Measurements from ENCODE around the gene PCNX1.

The PCNX1 gene

DNA sequence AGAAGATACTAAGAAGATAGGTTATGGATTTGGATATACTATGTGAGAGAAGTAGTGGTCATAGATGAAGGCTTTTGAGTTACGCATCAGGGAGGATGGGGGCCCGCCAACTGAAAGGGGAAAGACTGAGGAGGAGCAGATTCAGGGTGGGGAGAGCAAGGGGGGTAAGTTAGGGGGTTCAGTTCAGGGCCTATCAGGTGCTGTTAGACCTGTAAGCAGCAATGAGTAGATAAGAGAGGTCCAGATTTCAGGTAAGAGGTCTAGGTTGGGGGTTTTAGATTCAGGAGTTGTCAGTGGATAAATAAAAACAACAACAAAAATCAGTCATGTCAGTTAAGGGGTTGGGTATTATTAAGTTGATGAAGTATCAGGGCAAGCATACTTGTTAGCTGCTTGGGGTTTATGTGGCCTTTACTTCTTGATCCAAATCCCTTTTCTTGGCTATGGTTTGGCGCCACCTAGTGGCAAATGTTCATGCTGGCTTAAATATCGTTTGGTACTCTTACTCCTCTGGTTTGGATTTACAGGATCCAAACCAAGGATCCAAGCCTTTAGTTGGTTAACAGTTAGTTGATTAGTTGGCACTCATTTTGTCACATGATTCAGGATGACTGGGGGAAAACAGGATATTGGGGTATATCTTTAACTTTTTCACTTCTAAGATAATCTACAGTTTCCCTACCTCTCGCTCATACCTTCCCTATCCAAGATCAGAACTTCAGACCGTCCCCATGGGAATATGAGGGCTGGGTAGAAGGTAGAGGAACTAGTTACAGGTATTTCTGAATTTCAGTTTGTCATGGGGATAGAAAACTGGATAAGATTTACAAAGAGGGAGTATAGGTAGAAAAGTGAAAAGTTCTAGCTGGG is 65.1 kb downstream of the PCNX1 start:
- no peak for DNase-seq (ENCODE audit: low spot score)
- Histone ChIP-seq H3K4me3 (ENCODE audit: severe bottlenecking) (no peak overlapping the region), H3K36me3 (ENCODE audit: low read depth) (peaks cover 47% of the 10 kb centered on the region), H3K27ac (ENCODE audit: poor library complexity, severe bottlenecking) (no peak overlapping the region), H3K27me3 (ENCODE audit: insufficient read depth, poor library complexity, severe bottlenecking) (no peaks in the 10 kb centered on the region), H3K4me1 (ENCODE audit: insufficient read depth, poor library complexity, severe bottlenecking) (no peaks in the 10 kb centered on the region), H3K9me3 (ENCODE audit: severe bottlenecking) (no peaks in the 10 kb centered on the region)
- ATAC-seq (ENCODE audit: low read depth), result peak; percentile 88
- TF ChIP-seq, protein P1, sequence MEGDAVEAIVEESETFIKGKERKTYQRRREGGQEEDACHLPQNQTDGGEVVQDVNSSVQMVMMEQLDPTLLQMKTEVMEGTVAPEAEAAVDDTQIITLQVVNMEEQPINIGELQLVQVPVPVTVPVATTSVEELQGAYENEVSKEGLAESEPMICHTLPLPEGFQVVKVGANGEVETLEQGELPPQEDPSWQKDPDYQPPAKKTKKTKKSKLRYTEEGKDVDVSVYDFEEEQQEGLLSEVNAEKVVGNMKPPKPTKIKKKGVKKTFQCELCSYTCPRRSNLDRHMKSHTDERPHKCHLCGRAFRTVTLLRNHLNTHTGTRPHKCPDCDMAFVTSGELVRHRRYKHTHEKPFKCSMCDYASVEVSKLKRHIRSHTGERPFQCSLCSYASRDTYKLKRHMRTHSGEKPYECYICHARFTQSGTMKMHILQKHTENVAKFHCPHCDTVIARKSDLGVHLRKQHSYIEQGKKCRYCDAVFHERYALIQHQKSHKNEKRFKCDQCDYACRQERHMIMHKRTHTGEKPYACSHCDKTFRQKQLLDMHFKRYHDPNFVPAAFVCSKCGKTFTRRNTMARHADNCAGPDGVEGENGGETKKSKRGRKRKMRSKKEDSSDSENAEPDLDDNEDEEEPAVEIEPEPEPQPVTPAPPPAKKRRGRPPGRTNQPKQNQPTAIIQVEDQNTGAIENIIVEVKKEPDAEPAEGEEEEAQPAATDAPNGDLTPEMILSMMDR (IDR thresholded peaks at IDR 0.05; ENCODE audit: poor library complexity, severe bottlenecking), result peak; percentile 99

DNA sequence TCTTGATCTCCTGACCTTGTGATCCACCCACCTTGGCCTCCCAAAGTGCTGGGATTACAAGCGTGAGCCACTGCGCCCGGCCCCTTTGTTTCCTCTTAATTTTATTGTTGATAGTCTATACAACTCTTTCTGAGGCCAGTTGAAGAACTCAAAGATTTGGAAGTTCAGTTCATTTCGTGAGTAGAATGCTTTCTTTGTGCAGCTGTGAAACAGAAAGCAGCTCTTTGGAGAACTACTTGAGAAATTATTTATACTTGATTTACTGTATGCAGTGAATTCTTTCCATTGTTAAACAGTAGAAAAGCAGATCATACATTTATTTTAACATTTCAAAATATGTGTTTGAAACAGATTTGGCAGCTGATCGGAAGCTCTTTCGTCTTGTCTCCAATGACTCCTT is 69.3 kb downstream of the PCNX1 start:
- Histone ChIP-seq H3K9me3 (ENCODE audit: severe bottlenecking) (no peaks in the 10 kb centered on the region), H3K27me3 (ENCODE audit: insufficient read depth, poor library complexity, severe bottlenecking) (no peaks in the 10 kb centered on the region), H3K4me3 (ENCODE audit: severe bottlenecking) (no peak overlapping the region), H3K36me3 (ENCODE audit: low read depth) (peaks cover 60% of the 10 kb centered on the region), H3K4me1 (ENCODE audit: insufficient read depth, poor library complexity, severe bottlenecking) (peaks cover 7% of the 10 kb centered on the region), H3K27ac (ENCODE audit: poor library complexity, severe bottlenecking) (no peak overlapping the region)
- ATAC-seq (ENCODE audit: low read depth) (no peak), DNase-seq (ENCODE audit: low spot score) (no peak)
- TF ChIP-seq, protein P1 (IDR thresholded peaks at IDR 0.05; ENCODE audit: poor library complexity, severe bottlenecking), result no peak

DNA sequence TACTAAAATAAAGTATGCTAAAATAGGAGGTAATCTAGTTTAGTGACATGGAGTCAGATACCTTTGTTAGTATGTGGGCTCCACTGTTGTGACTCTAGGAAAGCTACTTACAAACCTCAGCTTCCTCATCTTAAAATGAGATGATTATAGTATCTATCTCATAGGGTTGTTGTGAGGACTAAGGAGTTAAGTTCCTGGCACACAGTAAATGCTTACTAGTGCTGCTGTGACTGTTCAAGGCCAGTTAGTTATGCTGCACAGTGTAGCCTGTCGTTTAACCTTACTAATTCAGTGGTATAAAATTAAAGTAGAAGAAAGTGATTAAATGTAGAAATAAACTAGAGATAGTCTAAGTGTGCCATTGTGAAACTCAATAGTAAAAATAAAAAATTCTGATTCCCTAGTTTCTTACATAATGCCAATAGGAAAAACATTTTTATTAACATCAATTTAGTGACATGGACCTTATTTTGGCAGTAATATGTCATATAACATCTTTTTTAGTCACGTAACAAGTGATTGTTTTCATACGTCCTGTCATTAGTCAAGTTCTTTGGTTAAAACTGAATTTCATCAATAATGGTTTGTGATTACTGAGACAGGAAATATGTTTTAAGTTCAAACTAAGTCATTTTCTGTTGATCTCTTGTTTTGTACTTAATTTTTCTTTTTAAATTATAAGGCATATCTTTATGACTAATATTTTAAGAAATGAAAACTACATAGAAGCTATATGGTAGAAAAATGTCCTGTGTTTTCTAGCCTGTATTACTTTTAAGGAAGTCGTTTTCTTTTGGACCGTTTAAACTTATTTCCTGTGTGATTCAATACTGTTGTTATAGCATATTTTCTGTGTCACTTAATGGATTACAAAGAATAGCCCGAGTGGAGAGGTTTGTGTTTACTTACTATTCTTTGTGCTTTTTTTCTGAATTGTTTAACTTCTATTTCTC is 74.0 kb downstream of the PCNX1 start:
- Histone ChIP-seq H3K4me3 (ENCODE audit: severe bottlenecking) (no peak overlapping the region), H3K9me3 (ENCODE audit: severe bottlenecking) (no peaks in the 10 kb centered on the region), H3K27ac (ENCODE audit: poor library complexity, severe bottlenecking) (peak overlapping the region; percentile 1), H3K27me3 (ENCODE audit: insufficient read depth, poor library complexity, severe bottlenecking) (no peaks in the 10 kb centered on the region), H3K4me1 (ENCODE audit: insufficient read depth, poor library complexity, severe bottlenecking) (peaks cover 10% of the 10 kb centered on the region), H3K36me3 (ENCODE audit: low read depth) (peaks cover 48% of the 10 kb centered on the region)
- TF ChIP-seq, protein P1 (IDR thresholded peaks at IDR 0.05; ENCODE audit: poor library complexity, severe bottlenecking), result no peak
- ATAC-seq (ENCODE audit: low read depth) (0 out of 3 replicates have a peak, but pooled peaks have one; percentile 19), DNase-seq (ENCODE audit: low spot score) (no peak)

DNA sequence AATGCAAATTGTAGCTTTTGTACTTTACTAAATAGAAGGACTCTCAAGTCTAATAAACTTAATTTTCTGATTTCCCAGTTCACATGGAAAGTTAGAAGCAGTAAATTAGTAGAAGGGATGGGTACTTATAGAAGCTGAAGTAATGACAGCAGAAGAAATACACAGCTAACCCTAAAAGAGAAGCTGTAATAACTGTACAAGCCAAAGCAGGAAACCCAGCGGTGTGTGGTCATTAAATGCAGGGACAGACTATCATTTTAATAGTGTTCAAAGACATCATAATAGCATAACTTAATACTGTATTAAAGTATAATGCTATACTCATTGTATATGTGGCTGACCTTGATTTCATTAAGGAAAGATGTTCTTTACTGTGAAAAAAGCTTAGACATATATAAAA is 74.9 kb downstream of the PCNX1 start:
- H3K27ac ChIP-seq (ENCODE audit: poor library complexity, severe bottlenecking), result no peak overlapping the region
- TF ChIP-seq, protein P1 (IDR thresholded peaks at IDR 0.05; ENCODE audit: poor library complexity, severe bottlenecking), result no peak
- no peak for DNase-seq (ENCODE audit: low spot score)
- ATAC-seq (ENCODE audit: low read depth), result no peak
- H3K9me3 ChIP-seq (ENCODE audit: severe bottlenecking), result no peaks in the 10 kb centered on the region
- peaks cover 44% of the 10 kb centered on the region for H3K36me3 ChIP-seq (ENCODE audit: low read depth)
- peaks cover 14% of the 10 kb centered on the region for H3K4me1 ChIP-seq (ENCODE audit: insufficient read depth, poor library complexity, severe bottlenecking)
- H3K27me3 ChIP-seq (ENCODE audit: insufficient read depth, poor library complexity, severe bottlenecking), result no peaks in the 10 kb centered on the region
- no peak overlapping the region for H3K4me3 ChIP-seq (ENCODE audit: severe bottlenecking)

Measured in RWPE2 (cell line).